GM12875 (cell line): ENCODE measurements around the gene PKP2.

Source experiments
- H3K4me3 ChIP-seq: one replicate; pipeline ENCODE4 v1.5.1; 2011; ENCODE audit warnings: low read depth, low read length, control low read depth
- CTCF ChIP-seq: IDR thresholded peaks from 2 replicates; pipeline ENCODE4 v1.5.1; 2011; ENCODE audit warnings: low read depth, mild to moderate bottlenecking, control low read depth, inconsistent platforms, low read length, moderate library complexity, borderline replicate concordance; ENCODE audit not compliant: insufficient read depth

The PKP2 gene

GRCh38 chr12:32906399-32907165 lies 10.0 kb upstream of the PKP2 start:
- no peak for TF ChIP-seq CTCF
- no peak overlapping the region for H3K4me3 ChIP-seq

GRCh38 chr12:32903763-32904162 lies 7.2 kb upstream of the PKP2 start:
- no peak for TF ChIP-seq CTCF
- no peak overlapping the region for H3K4me3 ChIP-seq

GRCh38 chr12:32903318-32903717 lies 6.7 kb upstream of the PKP2 start:
- no peak overlapping the region for H3K4me3 ChIP-seq
- no peak for TF ChIP-seq CTCF

GRCh38 chr12:32902287-32902997 lies 5.9 kb upstream of the PKP2 start:
- no peak for TF ChIP-seq CTCF

GRCh38 chr12:32901553-32901952 lies 5.0 kb upstream of the PKP2 start:
- TF ChIP-seq CTCF: no peak
- H3K4me3 ChIP-seq: no peak overlapping the region

More at GRCh38 chr12:32902287-32902997, 5.9 kb upstream of the PKP2 start:
- no peak overlapping the region for H3K4me3 ChIP-seq

GRCh38 chr12:32897687-32898573 lies 1.4 kb upstream of the PKP2 start:
- TF ChIP-seq CTCF: no peak
- no peak overlapping the region for H3K4me3 ChIP-seq
